CD4-positive, alpha-beta T cell (primary cell): ENCODE data around the gene ZBTB7C. TPM values are rescaled to one million over a fixed set of nuclear protein-coding genes. Genes with fewer than 3 reads are reported as not detected.

ENCODE experiments used
- ATAC-seq: fragments of 200-7000 bp; cut with Tn5 transposase; one replicate; pipeline ENCODE4 v1.10.0; 2022; ENCODE audit warnings: mild to moderate bottlenecking; ENCODE audit not compliant: poor library complexity
- CTCF ChIA-PET: fragments of 350-600 bp; sonication (Branson Sonifier 250); formaldehyde crosslinking; loops from one replicate; lab custom pipeline; 2021; ENCODE audit warnings: antibody characterized with exemption, inconsistent platforms; lab: Charles Lee
- POLR2A ChIA-PET: fragments of 350-600 bp; sonication (Branson Sonifier 250); formaldehyde crosslinking; loops from one replicate; lab custom pipeline; 2021; ENCODE audit warnings: antibody characterized with exemption, inconsistent platforms; lab: Charles Lee
- DNase-seq, 14 experiments: peaks; one replicate each; pipeline ENCODE4 v3.0.0-alpha.2; 2013 to 2020; ENCODE audit warnings: mixed read lengths in 2 of 14
- H3K27ac ChIP-seq, 2 donors: one replicate each; pipeline versions ENCODE4 v1.5.1 to v1.7.0; 2013; ENCODE audit warnings: low read length in 2 of 2, low read depth in 1 of 2, mild to moderate bottlenecking in 1 of 2
- H3K27me3 ChIP-seq, 2 experiments: 1 replicate in 1 of 2; 2 replicates in 1 of 2; pipeline versions ENCODE4 v1.6.1 to v1.7.0; 2013; ENCODE audit warnings: low read length in 2 of 2, control low read depth in 1 of 2, mild to moderate bottlenecking in 1 of 2, moderate library complexity in 1 of 2; ENCODE audit not compliant: insufficient read depth in 2 of 2, control insufficient read depth in 1 of 2
- H3K36me3 ChIP-seq: one replicate; pipeline ENCODE4 v1.6.1; 2013; ENCODE audit warnings: low read length, control low read depth; ENCODE audit not compliant: insufficient read depth
- H3K4me1 ChIP-seq: one replicate; pipeline ENCODE4 v1.6.1; 2013; ENCODE audit warnings: low read length, control low read depth; ENCODE audit not compliant: insufficient read depth
- H3K4me3 ChIP-seq: one replicate; pipeline ENCODE4 v1.5.1; 2013; ENCODE audit warnings: mild to moderate bottlenecking, low read length, moderate library complexity
- H3K9me3 ChIP-seq, 2 experiments: 1 replicate in 1 of 2; 2 replicates in 1 of 2; pipeline versions ENCODE4 v1.6.1 to v1.7.0; 2013; ENCODE audit warnings: low read length in 2 of 2, mild to moderate bottlenecking in 2 of 2, control low read depth in 1 of 2, moderate library complexity in 1 of 2; ENCODE audit not compliant: control insufficient read depth in 1 of 2, insufficient read depth in 1 of 2
- H3K27ac Mint-ChIP-seq: one replicate; pipeline ENCODE4 v1.8.0; 2020; ENCODE audit warnings: mixed read lengths
- H3K27me3 Mint-ChIP-seq: one replicate; pipeline ENCODE4 v1.8.0; 2021; ENCODE audit warnings: mixed read lengths
- H3K36me3 Mint-ChIP-seq: one replicate; pipeline ENCODE4 v1.8.0; 2021; ENCODE audit warnings: low read depth, mixed read lengths
- H3K4me1 Mint-ChIP-seq: one replicate; pipeline ENCODE4 v1.8.0; 2021; ENCODE audit warnings: low read depth, mixed read lengths
- H3K4me3 Mint-ChIP-seq: one replicate; pipeline ENCODE4 v1.8.0; 2020; ENCODE audit warnings: mild to moderate bottlenecking, mixed read lengths
- H3K9me3 Mint-ChIP-seq: one replicate; pipeline ENCODE4 v1.8.0; 2020; ENCODE audit warnings: mixed read lengths
- intact Hi-C, 2 experiments: fragments of 100-400 bp; cut with DNase I in 1 of 2; cut with micrococcal nuclease in 1 of 2; formaldehyde crosslinking; loops; one replicate each; pipeline versions ENCODE4 v1.15.1 to v1.9.0; 2023 to 2025; cut with DNase I, micrococcal nuclease
- total RNA-seq, 174 experiments: library from RNA in 2 of 174; stranded (reverse) in 2 of 174; gene quantifications; one replicate each; pipeline ENCODE4 v1.2.3 and lab custom pipeline; 2021 to 2026
- TF ChIP-seq, protein P1 (sequence below): fragments of 200-600 bp; IDR thresholded peaks from one replicate; pipeline ENCODE4 v1.8.0; 2022; ENCODE audit warnings: antibody characterized with exemption, mild to moderate bottlenecking

Gene ZBTB7C
- total RNA-seq, 2 experiments from 2014 or later, result not detected

DNA sequence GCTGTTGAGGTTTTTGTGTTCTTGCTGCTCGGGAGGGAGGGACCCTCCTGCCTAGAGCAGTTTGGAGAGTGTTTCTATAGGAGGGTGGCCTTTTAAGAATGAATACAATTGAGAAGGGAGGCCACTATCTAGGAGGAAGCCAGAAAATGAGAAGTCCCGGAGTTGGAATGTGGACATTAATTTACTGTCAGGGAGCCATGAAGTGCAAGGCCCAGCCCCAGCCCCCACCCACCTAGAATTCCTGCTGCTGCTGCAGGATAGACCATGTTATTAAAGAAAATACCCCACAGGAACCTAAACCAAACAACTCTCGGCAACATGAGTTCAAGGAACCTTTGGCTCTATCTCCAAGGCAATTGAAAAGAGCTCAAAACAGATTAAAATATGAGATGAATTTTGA lies 46.0 kb downstream of the ZBTB7C start:
- Histone ChIP-seq H3K36me3 (no peaks in the 10 kb centered on the region), H3K27me3 (peaks cover 0 to 6% of the 10 kb centered on the region in 2 experiments), H3K4me1 (no peaks in the 10 kb centered on the region), H3K27ac (no peak overlapping the region), H3K4me3 (no peak overlapping the region), H3K9me3 (peaks cover 0 to 6% of the 10 kb centered on the region in 2 experiments)
- ATAC-seq (no peak), DNase-seq (no peak)
- H3K4me1 Mint-ChIP-seq, result no peaks in the 10 kb centered on the region
- H3K4me3 Mint-ChIP-seq, result no peak overlapping the region
- no peaks in the 10 kb centered on the region for H3K36me3 Mint-ChIP-seq
- ChIA-PET POLR2A (interaction anchor here (0.6 kb wide), 1 partner anchor 51 kb away, joined by 3 read pairs; no protein-coding TSS in a partner anchor), CTCF (no interaction called here)
- TF ChIP-seq, protein P1, sequence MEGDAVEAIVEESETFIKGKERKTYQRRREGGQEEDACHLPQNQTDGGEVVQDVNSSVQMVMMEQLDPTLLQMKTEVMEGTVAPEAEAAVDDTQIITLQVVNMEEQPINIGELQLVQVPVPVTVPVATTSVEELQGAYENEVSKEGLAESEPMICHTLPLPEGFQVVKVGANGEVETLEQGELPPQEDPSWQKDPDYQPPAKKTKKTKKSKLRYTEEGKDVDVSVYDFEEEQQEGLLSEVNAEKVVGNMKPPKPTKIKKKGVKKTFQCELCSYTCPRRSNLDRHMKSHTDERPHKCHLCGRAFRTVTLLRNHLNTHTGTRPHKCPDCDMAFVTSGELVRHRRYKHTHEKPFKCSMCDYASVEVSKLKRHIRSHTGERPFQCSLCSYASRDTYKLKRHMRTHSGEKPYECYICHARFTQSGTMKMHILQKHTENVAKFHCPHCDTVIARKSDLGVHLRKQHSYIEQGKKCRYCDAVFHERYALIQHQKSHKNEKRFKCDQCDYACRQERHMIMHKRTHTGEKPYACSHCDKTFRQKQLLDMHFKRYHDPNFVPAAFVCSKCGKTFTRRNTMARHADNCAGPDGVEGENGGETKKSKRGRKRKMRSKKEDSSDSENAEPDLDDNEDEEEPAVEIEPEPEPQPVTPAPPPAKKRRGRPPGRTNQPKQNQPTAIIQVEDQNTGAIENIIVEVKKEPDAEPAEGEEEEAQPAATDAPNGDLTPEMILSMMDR, result no peak
- intact Hi-C loops, result no loop called here
- no peak overlapping the region for H3K27ac Mint-ChIP-seq
- peaks cover 6% of the 10 kb centered on the region for H3K9me3 Mint-ChIP-seq
- peaks cover 40% of the 10 kb centered on the region for H3K27me3 Mint-ChIP-seq

DNA sequence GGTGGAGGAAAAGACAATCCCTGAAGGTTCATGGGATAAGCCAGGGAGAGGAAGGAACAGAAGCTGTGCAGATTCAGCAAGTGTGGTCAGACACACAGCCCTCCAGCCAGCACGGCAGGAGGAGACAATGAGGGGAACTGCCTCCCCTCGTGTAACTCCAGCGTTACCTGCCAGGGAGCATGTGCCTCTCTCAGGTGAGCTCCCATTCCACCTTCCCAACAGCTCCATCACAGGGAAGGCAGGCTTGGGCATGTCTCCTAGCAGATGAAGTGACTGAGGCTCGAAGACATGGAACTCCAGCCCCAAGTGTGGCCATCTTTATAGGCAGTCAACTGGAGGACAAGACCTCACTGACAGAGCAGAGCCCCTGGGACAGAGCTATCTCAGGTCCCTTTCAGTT lies 47.4 kb downstream of the ZBTB7C start:
- H3K27me3 ChIP-seq, result peaks cover 0 to 6% of the 10 kb centered on the region in 2 experiments

DNA sequence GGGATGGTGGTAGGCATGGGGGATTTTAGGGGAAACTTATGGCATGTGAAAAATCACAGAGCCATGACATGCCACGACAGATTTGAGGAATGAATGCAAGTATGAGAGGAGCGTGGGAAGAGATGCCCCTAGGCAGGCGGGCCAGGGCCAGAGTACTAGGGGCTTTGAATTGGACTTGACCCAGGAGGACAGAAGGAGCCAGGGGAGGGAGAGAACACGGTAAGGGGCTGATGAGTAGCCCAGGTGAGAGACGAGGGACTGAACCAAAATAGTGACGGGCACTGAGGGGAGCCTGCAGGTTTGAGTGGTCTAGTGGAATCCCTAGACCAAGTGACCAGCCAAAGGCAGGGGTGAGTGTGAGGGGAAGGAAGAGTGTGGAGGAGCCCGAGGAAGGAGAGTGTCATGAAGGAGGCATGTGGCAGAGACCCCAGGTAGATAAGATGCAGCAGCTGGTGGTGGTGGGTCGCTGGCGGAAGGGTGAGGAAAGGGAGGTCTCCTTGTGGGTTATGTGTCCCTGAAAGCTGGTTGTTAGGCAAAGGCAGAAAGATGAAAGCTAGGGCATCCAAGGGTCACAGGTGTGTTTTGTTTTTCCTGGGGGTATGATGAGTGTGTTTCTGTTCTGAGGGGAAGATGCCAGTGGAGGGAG lies 48.7 kb downstream of the ZBTB7C start:
- H3K4me1 ChIP-seq, result no peaks in the 10 kb centered on the region
- H3K4me3 ChIP-seq, result no peak overlapping the region
- ChIA-PET POLR2A (no interaction called here), CTCF (no interaction called here)
- peaks cover 0 to 6% of the 10 kb centered on the region in 2 experiments for H3K27me3 ChIP-seq
- Mint-ChIP-seq H3K27ac (no peak overlapping the region), H3K4me1 (no peaks in the 10 kb centered on the region), H3K27me3 (peaks cover 42% of the 10 kb centered on the region), H3K4me3 (no peak overlapping the region), H3K36me3 (no peaks in the 10 kb centered on the region), H3K9me3 (peaks cover 4% of the 10 kb centered on the region)
- no peak overlapping the region for H3K27ac ChIP-seq
- H3K9me3 ChIP-seq, result peaks cover 0 to 6% of the 10 kb centered on the region in 2 experiments
- intact Hi-C loops, result no loop called here
- DNase-seq (no peak), ATAC-seq (no peak)
- TF ChIP-seq, protein P1, result no peak
- H3K36me3 ChIP-seq, result no peaks in the 10 kb centered on the region

More for the DNA sequence above, 47.4 kb downstream of the ZBTB7C start:
- Histone ChIP-seq H3K9me3 (peaks cover 0 to 6% of the 10 kb centered on the region in 2 experiments), H3K36me3 (no peaks in the 10 kb centered on the region), H3K27ac (no peak overlapping the region), H3K4me1 (no peaks in the 10 kb centered on the region), H3K4me3 (no peak overlapping the region)
- ATAC-seq, result no peak
- H3K27me3 Mint-ChIP-seq, result peaks cover 41% of the 10 kb centered on the region
- intact Hi-C loops, result no loop called here
- TF ChIP-seq, protein P1, result no peak
- POLR2A ChIA-PET, result no interaction called here
- H3K36me3 Mint-ChIP-seq, result no peaks in the 10 kb centered on the region
- CTCF ChIA-PET, result no interaction called here
- peaks cover 6% of the 10 kb centered on the region for H3K9me3 Mint-ChIP-seq
- no peak for DNase-seq
- H3K4me1 Mint-ChIP-seq, result no peaks in the 10 kb centered on the region
- H3K27ac Mint-ChIP-seq, result no peak overlapping the region
- no peak overlapping the region for H3K4me3 Mint-ChIP-seq
